Nucleus accumbens (tissue), 56 donors: ENCODE measurements around the gene TRERF1.
A peak's percentile ranks its signal among the peaks of the same experiment; 100 is the strongest.
"Not testable (repeated sequence)": the region's sequence is repeated elsewhere in the genome, so short reads cannot be mapped to it uniquely, and the experiment has no call there.

Source experiments
- DNase-seq, 56 donors: peaks; one replicate each; lab custom pipeline; 2025; lab: John Stamatoyannopoulos, UW

TRERF1 gene, protein sequence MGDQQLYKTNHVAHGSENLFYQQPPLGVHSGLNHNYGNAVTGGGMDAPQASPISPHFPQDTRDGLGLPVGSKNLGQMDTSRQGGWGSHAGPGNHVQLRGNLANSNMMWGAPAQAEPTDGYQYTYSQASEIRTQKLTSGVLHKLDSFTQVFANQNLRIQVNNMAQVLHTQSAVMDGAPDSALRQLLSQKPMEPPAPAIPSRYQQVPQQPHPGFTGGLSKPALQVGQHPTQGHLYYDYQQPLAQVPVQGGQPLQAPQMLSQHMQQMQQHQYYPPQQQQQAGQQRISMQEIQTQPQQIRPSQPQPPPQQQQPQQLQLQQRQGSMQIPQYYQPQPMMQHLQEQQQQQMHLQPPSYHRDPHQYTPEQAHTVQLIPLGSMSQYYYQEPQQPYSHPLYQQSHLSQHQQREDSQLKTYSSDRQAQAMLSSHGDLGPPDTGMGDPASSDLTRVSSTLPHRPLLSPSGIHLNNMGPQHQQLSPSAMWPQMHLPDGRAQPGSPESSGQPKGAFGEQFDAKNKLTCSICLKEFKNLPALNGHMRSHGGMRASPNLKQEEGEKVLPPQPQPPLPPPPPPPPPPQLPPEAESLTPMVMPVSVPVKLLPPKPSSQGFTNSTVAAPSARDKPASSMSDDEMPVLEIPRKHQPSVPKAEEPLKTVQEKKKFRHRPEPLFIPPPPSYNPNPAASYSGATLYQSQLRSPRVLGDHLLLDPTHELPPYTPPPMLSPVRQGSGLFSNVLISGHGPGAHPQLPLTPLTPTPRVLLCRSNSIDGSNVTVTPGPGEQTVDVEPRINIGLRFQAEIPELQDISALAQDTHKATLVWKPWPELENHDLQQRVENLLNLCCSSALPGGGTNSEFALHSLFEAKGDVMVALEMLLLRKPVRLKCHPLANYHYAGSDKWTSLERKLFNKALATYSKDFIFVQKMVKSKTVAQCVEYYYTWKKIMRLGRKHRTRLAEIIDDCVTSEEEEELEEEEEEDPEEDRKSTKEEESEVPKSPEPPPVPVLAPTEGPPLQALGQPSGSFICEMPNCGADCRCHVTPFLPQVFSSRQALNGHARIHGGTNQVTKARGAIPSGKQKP (N-terminal part only)

DNA sequence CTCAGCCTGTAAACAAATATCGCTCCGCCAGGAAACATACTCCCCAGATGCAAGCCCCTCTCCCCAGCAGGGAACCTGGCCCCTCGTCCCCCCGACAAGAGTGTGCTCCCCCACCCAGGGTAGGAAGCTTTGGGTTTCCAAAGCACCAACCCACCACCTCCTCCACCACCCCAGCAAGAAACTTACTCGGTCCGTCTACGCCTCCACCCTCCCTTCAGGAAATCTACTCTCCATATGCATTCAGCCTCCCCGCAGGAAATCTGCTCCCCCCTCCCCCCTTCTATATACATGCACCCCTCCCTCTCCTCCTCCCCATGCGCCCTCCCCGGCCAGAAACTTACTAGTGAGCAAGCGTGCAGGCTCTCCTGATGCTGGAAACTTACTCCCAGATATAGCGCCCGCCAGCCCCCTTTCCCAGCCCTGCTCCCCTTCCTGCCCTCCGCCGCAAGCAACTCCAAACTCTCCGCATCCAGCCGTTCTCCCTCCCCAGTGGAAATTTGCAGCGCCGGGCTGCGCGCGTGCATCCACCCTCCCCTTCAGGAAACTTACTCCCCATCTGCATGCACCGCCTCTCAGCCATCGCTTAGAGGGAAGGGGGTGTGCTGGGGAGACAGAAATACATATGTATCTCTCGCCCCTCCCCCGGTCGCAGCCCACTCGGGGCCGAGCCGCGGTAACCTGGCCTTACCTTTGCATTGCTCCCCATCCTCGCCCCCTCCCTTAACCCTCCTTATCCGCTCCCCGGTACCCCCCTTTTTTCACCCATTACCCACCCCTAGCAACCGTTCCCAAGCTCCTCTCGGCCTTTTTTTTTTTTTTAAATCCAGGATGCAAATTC, at the start of gene TRERF1:
Gene TRERF1, minus strand, starts transcription at position 594 of the 838 bp plus-strand sequence. CDS start 182,336 bp downstream, outside the sequence.
- DNase-seq, result peak in 37 of 56 donors; percentile 17 to 75 (median 50)

DNA sequence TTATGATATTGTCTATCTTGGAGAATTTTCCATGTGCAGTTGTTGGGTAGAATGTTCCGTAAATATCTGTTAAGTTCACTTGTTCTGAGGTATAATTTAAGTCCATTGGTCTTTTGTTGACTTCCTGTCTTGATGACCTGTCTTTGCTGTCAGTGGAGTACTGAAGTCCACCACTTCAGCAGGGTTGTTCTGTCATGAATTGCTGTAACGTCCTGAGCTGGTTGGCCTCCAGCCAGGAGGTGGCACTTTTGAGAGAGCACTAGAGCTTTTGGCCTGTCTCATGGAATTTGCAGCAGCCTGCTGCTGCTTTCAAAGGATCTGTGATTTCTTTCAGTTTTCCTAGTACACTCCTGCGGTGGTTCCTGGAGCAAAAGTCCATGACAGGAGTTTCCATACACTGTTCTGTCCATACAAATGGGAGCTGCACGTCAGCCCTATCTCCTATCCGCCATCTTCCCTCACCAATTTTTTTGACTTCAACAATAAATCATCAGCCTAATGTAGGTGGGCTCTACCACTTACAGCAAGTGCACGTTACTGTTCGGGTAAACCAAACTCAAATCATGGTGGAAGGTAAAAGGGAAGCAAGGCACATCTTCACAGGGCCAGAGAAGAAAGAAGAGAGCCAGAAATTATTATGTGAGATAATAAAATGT, 46.9 kb upstream of the TRERF1 start:
- no peak for DNase-seq

DNA sequence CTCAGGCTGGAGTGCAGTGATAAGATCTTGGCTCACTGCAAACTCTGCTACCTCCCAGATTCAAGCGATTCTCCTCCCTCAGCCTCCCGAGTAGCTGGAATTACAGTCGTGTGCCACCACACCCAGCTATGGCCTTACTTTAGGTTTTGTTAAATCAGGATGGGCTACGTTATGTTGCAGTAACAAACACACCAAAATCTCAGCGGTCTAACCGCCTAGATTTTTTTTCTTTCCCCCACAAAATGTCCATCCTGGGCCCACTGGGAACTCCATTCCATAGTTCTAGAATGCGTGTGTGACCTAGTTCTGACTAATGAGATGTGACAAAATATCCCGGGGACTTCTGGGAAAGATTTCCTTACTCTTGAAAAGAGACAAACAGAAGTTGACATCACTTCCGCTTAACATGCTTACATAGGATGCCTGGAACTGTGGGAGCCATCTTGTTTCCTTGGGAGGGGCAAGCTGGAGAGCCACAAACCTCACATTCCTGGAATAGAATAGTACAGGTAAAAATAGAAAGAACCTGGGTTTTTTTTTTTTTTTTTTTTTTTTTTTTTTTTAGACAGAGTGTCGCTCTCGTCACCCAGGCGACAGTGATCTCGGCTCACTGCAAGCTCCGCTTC, 42.3 kb upstream of the TRERF1 start:
- DNase-seq, result peak in 1 of 56 donors; percentile 29

DNA sequence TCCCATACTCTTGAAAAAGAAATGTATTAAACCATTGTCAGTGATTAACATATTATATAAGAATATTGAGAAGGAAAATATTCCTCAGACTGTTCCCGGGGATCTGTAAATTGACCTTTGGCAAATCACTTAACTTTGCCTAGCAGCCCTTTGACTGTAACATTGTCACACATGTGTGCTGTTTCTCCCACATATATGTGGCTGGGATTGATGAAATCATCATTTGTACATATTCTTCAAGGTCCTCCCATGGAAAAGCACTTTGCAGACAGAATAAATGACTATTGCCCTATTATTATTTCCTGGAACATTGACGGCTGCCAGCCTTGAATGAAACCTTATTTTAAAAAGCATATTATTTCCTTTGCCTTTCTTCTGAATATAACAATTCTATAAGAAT, 36.4 kb upstream of the TRERF1 start:
- DNase-seq, result no peak

DNA sequence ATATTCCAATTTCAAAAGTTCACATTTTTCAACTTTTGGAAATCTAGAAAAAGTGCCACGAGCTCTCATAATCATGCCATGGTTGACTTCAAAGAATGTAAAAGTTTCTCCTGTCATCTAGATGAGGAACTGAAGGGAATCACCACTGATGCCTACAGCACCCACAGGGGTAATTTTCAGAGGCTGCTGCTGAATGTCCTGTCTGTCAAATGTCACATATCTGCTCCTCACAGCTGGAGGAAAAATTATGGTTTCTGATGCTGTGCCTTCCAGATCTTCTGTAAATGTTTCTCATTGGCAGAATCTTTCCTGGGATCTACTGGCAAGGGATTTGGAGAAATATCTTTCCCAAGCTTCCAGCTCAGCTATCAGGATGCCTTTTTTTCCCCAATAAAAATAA, 32.5 kb upstream of the TRERF1 start:
- no peak for DNase-seq

DNA sequence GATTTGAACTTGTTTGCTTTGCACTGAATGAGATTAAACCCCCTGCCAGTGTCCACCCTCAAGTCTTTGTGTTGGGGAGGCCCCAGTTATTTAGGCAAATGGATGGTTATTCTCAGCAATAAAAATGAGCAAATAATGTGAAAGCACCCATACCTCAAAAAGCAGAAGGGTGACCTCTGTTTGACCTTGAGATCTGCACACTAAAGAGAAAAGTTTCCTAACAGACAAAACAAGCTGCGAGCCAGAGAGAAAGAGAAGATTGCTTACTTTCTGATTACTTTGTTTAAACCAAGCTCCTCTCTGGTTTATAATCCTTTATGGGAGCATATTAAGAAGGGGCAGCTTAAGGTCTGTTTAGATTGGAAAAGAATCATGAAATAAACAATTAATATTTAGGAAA, 30.4 kb upstream of the TRERF1 start:
- DNase-seq, result no peak

DNA sequence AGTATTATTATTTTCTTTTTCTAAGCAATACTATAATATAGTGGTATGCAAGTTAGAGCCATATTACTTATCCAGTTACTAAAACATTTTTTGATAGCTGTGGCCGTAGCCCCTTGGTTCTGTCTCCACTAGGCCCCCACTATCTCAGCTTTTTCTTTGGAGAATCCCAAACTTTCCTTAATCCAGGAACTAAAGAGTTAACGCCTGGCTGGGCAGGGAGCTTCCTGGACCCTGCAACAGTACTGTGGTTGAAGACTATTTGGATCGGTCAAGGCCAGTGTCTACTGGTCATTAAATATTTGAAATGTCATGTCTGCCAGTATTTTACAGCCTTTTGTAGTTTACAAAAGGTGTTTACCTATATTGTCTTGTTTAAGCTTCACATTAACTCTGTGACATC, 20.0 kb upstream of the TRERF1 start:
- no peak for DNase-seq

DNA sequence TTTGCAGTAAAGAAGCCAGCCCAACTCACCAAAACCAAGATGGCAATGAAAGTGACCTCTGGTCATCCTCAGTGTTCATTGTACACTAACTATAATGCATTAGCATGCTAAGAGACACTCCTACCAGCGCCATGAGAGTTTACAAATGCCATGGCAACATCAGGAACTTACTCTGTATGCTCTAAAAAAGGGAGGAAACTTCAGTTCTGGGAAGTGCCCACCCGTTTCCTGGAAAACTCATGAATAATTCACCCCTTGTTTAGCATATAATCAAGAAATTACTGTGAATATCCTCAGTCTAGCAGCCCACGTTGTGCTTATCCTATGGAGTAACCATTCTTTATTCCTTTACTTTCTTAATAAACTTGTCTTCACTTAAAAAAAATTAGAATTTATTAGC, 19.4 kb upstream of the TRERF1 start:
- DNase-seq, result no peak

DNA sequence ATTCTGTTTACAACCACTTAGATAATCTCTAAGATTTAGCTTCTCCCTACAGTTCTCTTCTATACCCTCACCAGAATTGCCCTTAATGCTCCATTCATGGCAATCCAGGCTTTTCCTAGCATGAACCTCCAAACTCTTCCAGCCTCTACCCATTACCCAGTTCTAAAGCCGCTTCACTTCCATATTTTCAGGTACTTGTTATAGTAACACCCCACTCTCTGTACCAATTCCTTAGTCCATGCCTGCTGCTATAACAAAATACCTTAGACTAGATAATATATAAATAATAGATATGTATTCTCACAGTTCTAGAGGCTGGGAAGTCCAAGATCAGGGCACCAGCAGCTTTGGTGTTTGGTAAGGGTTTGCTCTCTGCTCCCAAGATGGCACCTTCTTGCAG, 16.5 kb upstream of the TRERF1 start:
- DNase-seq, result no peak

DNA sequence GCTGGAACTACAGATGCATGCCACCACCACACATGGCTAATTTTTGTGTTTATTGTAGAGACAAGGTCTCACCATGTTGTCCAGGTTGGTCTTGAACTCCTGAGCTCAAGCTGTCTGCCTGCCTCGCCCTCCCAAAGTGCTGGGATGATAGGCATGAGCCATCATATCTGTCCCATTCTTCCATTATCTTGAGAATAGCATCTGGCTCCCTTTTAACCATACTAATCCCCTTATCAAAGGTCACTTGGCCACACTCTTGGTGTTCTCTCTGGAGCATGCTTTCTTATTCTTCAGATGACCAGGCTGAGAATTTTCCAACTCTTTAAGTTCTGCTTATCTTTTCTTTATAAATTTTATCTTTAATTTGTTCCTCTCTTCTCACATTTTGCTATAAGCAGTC, 15.9 kb upstream of the TRERF1 start:
- DNase-seq, result no peak

DNA sequence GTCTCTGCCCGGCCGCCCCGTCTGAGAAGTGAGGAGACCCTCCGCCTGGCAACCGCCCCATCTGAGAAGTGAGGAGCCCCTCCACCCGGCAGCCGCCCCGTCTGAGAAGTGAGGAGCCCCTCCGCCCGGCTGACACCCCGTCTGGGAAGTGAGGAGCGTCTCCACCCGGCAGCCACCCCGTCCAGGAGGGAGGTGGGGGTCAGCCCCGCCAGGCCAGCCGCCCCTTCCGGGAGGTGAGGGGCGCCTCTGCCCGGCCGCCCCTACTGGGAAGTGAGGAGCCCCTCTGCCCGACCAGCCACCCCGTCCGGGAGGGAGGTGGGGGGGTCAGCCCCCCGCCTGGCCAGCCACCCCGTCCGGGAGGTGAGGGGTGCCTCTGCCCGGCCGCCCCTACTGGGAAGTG, 14.7 kb upstream of the TRERF1 start:
- DNase-seq, result not testable (repeated sequence)

DNA sequence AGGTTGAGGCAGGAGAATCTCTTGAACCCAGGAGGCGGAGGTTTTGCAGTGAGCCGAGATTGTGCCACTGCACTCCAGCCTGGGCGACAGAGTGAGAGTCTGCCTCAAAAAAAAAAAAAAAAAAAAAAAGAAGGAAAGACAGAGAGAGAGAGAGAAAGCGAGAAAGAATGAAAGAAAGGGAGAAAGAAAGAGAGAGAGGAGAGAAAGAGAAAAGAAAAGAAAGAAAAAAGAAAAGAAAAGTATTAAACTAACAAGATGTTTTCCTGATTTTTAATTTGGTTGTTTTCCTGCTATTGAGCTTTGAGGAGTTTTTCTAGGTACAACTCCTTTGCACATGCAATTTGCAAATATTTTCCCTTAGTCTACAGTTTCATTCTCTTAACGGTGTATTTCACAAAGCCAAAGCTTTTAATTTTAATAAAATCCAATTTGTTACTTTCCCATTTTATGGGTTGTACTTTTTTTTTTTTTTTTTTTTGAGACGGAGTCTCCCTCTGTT, 10.8 kb upstream of the TRERF1 start:
- DNase-seq, result no peak

DNA sequence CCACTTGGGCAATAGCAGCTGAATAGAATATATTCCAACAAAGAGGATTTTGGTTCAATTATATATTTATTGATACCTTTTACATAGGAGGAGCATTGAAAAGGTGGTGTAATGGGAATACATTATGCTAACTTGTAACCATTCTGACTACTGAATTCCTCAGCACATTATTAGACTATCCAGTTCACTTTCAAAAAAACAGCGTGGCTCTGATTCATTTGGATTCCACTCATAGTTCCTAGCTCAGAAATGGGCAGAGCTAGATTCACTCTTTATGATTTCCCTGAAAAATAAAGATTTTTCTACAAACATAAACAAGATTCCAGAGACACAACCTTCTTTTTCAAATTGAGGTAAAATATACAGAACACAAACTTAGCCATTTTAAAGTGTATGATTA, 9.2 kb upstream of the TRERF1 start:
- no peak for DNase-seq

DNA sequence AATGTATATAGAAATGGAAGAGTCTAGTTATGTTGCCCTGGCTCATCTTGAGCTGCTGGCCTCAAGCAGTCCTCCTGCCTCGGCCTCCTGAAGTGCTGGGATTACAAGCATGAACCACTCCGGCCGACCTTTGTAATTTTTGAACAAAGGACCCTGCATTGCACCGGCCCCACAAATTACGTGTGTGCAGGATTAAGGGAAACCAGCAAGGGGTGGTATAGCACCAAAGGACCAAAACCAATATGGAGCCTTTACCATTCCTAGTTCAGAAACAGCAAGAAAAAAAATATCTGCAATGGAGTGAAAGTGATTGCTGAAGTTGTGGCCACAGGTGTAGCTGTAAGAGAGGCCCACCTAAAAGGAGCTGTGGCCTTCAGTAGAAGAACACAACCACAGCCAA, 8.2 kb upstream of the TRERF1 start:
- no peak for DNase-seq

DNA sequence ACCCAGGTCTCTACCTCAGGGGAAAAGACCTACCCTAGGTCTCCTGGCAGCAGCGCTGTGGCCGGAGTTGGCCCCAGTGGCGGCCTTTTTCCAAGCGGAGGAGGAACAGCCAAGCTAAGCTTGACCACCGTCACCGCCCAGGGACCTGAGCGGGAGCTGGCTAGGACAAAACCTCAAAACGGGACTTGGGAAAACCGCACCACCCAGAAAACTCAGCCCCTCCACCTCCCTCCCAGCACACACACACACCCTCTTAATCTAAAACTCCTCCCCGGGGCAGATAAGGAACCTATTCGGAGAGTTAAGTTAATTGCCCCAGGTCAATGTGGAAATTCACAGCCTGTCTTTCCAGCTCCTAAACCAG, 2.7 kb upstream of the TRERF1 start:
- DNase-seq, result no peak

DNA sequence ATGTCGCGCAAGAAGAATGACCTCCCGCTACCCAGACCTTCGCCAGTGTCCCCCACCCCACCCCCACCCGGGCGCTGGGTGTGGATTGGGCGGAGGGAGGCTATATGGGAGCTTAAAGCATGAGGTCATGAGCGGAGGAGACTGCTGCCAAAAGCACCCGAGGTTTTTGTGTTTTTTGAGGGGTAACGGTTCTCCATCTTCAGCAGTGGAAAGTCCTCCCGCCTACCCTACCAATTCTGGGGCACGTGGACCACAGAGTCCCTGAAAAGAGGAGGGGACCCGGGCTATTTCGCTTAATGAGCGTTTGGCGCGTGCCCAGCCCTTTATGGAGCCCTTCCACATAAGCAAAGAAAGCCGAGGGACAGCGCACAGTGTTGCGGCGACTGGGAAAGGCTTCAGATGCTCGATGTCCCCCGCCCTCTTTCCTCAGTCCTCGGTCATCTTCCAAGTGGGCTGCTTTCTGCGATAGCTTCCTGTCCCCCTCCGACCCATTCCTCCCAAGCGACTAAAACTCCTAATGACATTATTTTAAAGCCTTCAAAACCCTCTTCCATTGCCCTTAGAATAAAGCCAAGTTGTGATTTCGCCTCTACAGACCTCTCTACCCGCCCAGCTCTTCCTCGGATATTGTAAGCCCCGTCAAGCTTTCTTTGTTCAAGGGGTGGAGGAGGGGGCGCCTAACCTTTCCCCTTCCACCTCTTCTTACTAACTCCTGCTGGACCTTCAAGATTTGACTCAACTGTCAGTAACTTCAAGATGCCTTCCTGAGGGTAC, 2.1 kb upstream of the TRERF1 start:
- DNase-seq, result peak in 5 of 56 donors; percentile 18 to 27 (median 24)

DNA sequence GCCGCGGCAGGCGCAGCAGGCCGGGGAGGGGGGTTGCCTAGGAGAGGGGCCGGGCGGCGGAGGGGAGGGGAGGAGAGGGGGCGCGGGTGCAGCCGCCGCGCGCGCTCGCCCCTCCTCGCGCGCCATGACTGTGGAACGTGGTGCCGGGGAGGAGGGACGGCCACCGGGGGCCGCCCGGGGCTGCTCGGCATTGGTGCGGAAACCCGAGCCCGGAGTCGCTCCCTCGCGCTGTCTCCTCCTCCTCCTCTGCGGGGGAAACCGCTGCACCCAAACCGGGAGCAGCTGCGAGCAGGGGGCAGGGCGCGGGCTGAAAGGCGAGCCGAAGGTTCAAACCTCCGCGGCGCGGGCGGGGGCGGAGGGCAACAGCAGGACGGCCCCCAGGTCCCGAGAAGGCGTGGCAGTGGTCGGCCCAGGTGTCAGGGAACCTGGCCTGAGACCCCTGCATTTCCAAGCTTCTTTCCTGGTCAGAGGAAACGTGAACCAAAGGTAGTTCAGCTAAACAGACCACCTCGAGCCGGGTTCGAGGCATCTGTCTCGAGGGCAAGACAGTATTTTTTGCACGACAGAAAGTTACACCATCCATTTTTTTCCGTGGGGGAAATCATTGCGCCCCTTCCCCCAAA, 1.4 kb upstream of the TRERF1 start:
- DNase-seq, result peak in 50 of 56 donors; percentile 20 to 88 (median 68)
